HS-27A (cell line): ENCODE results near the gene GNRH2.
"Not testable (repeated sequence)": the region's sequence is repeated elsewhere in the genome, so short reads cannot be mapped to it uniquely, and the experiment has no call there.

Experiments used
- DNase-seq: peaks from one replicate; pipeline ENCODE4 v3.0.0-alpha.2; 2012; ENCODE audit warnings: low read depth, missing footprints

GNRH2 gene

GRCh38 chr20:3042625-3043024 is 797 bp upstream of the GNRH2 start:
- DNase-seq = no peak

DNA sequence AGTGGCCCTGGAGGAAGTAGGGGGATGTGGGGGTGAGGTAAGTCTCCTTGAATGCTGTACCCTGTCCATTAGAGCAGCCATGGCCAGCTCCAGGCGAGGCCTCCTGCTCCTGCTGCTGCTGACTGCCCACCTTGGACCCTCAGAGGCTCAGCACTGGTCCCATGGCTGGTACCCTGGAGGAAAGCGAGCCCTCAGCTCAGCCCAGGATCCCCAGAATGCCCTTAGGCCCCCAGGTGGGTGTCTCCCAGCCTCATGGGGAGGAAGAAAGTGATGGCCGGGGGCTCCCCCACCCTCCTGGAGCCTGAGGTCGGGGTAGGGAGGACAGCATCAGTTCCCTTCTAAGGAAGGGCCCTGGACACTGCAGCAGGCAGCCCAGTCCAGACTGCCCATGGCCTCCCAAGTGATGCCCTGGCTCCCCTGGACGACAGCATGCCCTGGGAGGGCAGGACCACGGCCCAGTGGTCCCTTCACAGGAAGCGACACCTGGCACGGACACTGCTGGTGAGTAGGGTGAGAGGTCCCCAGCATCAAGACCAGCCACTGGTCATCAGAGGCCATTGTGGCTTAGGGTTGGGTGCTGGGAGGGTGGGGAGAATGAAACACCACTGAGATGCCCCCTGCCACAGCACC is 1.0 kb downstream of the GNRH2 start:
- no peak for DNase-seq

DNA sequence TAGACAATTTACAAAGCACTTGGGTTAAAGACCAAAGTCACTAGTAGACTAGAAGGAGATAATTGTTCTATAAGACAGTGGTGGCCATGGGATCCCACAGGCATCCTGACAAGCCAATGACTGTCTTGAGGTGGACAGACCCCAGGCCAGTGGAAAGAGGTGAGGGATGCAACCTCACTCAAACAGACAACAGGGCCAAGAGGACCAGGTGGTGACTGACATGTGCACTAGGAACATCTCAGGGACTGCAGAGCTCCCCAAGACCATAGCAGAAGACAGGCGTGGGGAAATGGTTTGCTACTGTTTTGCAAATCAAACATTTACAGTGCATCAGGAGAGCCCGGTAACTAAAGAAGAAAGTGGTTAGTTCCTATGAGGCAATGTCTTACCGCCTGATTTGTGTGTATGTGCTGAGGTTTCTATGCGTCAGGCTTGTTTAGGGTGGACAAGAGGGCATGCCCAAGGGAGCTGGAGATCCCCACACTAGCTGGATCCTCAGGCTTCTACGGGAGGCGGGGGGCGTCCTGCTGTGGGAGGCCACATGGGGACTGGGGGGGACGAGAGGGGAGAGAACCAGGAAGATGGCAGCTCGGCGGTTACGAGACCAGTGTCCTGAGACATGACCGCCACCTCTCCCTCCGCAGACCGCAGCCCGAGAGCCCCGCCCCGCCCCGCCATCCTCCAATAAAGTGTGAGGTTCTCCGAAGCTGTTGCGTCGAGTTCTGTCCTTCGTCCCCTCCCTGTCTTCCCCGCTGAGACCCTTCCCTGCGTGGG is 1.8 kb downstream of the GNRH2 start:
- peak; percentile 59 for DNase-seq

DNA sequence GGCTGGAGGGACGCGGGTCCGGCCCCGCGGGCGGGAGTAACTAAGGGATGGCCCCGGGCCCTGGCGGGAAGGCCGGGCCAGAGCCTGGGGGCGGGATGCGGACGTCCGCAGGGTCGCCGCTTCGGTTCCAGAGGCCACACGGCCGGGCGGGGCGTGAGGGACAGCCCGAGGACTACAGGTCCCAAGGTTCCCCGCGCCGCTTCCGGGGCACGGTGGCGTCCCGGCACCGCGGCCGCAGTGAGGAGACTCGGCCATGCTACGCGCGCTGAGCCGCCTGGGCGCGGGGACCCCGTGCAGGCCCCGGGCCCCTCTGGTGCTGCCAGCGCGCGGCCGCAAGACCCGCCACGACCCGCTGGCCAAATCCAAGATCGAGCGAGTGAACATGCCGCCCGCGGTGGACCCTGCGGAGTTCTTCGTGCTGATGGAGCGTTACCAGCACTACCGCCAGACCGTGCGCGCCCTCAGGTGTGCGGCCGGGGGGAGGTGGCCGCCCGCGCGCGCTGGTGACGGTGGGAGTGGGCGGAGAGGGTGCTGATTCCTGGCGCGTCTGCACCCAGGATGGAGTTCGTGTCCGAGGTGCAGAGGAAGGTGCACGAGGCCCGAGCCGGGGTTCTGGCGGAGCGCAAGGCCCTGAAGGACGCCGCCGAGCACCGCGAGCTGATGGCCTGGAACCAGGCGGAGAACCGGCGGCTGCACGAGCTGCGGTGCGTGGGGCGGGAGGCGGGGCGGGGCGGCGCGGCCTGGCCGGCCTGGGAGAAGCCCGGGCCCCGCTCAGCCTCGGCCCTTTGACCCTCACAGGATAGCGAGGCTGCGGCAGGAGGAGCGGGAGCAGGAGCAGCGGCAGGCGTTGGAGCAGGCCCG is 2.6 kb downstream of the GNRH2 start, which contains the start of gene MRPS26:
MRPS26 (plus strand) TSS at position 237 of the 861 bp plus-strand sequence; CDS start at position 254, 17 bp downstream.
- DNase-seq = peak; percentile 63

GRCh38 chr20:3046677-3047462 is 3.4 kb downstream of the GNRH2 start:
- DNase-seq = no peak

DNA sequence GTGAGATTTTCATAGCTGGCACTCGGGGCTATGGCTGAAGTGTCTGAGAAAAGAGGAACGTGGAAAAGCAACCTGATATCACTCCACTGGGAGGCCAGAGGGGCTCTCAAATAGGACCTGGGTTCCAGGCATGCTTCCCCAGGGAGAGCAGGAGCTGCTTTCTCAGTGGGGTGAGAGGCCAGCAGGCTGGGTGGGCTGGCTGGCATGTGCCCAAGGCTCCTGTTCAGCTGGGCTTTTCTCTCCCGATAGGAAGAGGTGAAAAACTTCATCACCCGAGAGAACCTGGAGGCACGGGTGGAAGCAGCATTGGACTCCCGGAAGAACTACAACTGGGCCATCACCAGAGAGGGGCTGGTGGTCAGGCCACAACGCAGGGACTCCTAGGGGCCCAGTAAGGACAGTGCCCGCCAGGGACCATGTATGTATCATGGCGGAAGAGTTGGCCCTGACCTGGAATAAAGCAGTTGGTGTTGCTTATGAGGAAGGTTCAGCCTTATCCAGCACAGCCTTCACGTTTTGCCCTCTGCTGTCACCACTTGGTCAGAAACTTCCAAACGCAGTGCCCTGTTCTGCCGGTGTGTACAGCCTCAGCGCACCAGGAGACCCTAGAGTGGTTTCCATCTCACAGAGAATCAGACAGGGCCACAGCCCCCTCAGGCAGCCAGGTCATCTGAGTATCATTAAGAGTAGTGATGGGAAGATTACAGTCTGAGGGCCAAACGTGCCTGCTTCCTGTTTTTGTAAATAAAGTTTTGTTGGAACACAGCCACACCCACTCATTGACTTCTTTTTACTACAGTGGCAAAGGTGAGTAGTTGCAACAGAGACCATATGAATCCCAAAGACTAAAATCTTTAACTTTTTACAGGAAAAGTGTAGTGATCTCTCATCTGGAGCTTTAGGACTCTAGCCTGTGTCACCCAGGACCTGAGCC is 4.3 kb downstream of the GNRH2 start:
- DNase-seq = no peak

DNA sequence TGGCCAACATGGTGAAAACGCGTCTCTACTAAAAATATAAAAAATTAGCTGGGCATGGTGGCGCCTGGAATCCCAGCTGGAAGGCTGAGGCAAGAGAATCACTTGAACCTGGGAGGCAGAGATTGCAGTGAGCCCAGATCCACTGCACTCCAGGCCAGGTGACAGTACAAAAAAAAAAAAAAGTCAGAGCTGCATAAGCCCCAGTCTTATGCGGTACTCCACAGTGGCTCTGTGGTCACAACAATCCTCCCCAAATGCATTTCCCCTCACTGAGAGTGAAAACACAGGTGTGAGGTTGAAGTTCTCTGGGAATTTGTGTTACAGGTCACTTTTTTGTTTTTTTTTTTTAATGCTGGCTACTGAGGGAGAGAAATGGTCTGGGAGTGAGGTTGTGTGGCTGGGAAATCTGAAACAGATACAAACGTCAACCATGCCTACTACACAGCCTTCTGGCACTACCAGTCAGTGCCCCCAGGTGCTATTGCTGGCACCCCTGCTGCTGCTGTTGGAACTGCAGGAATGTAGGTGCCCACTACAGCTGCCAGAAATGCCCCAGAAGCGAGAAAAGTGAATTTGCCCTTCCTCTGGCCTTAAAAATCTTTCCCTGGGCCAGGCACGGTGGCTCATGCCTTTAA is 8.1 kb downstream of the GNRH2 start:
- DNase-seq = no peak

DNA sequence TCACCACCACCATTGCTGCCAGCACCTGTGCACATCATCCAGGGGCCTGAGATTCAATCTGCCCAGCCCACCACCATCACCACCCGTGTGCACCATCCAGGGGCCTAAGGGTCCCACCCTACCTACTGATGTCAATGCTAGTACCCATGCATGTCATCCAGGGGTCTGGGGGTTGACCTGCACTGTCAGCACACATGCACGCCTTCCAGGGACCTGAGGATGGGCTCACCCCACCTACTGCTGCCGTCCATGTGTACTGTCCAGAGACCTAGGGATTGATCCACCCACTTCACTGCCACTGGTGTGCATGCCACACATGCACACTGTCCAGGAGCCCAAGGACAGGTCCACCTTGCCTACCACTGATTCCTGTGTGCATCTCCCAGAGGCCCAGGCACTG is 16.1 kb downstream of the GNRH2 start:
- no peak for DNase-seq

DNA sequence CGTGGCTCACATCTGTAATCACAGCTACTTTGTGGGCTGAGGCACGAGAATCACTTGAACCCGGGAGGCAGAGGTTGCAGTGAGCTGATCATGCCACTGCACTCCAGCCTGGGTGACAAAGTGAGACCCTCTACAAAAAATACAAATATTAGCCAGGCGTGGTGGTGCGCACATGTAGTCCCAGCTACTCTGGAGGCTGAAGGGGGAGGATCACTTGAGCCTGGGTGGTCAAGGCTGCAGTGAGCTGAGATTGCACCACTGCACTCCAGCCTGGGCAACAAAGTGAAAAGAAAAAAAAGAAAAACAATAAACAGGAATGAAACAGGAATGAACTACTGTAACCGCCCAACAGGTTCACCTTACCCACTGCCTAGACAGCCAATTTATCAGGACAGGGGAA is 20.7 kb downstream of the GNRH2 start:
- not testable (repeated sequence) for DNase-seq

GRCh38 chr20:3067139-3068014 is 24.0 kb downstream of the GNRH2 start:
- no peak for DNase-seq

DNA sequence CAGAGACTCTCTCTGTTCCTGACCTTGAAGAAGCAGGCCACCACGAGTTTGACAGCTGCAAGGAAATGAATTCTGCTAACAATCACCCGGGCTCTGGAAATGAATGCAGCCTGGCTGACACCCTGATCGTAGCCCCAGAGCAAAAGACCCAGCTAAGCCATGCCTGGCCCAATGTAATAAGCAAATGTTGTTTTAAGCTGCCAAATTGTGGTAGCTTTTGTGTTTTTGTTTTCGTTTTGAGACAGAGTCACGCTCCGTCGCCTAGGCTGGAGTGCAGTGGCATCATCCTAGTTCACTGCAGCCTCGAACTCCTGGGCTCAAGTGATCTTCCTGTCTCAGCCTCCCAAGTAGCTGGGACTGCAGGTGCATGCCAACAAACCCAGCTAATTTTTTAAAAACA is 24.7 kb downstream of the GNRH2 start:
- no peak for DNase-seq

DNA sequence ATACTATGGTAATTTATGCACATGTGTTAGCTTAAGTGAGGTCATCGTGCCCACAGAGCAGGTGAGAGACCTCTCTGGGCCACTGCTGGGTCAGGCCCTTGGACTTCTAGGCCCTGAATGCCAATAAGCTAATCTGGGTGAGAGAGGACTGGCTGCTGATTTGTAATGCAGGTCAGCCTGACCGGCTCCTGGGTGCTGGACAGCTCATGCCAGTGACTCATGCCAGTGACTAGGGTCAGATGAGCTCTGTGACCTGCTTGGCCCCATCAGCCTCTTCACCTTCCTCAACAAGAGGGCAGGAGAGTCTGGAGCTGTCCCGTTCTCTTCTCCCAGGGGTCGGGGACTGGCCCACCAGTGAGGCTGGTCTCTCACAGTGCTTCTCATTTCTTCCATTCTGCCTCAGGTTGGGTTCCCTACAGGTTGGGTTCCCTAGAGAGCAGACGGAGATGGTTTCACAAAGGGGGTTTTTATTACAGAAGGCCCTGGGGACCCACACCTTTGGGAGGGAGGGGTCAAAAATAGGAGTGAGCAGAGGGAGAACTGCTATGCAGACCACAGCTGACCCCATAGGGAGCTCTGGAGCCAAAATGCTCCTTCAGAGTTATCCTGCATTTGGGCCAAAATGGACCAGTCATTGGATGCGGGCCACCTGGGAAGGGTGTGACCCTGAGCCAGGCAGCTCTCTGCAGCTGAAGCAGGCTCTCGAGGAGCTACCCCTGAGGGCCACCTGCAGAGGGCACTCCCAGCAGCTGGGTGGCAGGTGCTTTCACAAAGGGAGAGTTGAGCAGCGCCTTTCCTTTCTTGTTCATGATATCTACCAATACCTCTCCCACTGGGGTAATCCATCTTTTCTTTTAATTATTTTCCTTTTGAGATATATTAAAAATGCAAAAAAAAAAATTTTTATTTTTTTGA is 25.8 kb downstream of the GNRH2 start:
- DNase-seq = no peak

GRCh38 chr20:3070725-3071124 is 27.3 kb downstream of the GNRH2 start:
- DNase-seq = no peak

GRCh38 chr20:3071266-3071609 is 27.8 kb downstream of the GNRH2 start:
- no peak for DNase-seq

GRCh38 chr20:3071610-3072529 is 28.4 kb downstream of the GNRH2 start, which contains the start of gene OXT:
Gene OXT, plus strand, starts transcription at chr20:3071620. Its CDS starts 36 bp downstream, at chr20:3071656.
- DNase-seq = no peak

DNA sequence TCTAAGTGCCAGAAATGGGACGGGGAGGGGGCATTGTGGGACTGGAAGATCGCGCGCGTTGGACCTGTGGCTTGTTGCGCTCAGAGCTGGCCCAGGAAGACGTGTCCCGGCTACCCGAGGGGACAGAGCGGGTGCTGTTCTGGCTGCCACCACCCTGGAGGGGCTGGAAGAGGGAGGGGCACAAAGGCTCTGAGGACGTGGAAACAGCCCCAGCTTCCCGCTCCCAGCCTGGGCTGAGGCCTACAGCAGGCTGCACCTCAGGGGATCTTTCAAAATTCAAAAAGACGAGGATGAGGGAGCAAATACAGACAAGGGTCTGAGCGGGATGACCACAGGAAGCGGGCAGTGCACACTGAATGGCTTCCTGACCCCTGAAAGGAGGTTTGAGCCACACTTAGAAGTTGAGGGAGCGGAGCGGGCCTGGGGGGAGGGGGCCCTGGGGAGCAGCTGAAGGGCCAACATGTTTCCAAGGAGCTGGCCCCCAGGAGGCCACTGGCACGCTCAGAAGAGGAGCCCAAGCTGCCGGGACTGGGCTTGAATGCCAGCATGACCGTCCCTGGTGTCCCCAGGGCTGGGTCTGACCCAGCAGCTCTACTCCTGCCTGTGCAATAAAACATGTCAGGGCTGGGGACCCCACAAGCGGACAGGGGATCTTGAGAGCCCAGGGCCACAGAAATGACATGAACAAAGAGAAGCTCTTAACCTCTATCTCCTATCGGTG is 29.3 kb downstream of the GNRH2 start:
- DNase-seq = no peak
